Fibroblast of skin of right biceps (primary cell): ENCODE data around the gene FEZ2.
A peak's percentile ranks its signal among the peaks of the same experiment; 100 is the strongest.

Source experiments
- DNase-seq: peaks from one replicate; pipeline ENCODE4 v3.0.0-alpha.2; 2013

The FEZ2 gene

DNA sequence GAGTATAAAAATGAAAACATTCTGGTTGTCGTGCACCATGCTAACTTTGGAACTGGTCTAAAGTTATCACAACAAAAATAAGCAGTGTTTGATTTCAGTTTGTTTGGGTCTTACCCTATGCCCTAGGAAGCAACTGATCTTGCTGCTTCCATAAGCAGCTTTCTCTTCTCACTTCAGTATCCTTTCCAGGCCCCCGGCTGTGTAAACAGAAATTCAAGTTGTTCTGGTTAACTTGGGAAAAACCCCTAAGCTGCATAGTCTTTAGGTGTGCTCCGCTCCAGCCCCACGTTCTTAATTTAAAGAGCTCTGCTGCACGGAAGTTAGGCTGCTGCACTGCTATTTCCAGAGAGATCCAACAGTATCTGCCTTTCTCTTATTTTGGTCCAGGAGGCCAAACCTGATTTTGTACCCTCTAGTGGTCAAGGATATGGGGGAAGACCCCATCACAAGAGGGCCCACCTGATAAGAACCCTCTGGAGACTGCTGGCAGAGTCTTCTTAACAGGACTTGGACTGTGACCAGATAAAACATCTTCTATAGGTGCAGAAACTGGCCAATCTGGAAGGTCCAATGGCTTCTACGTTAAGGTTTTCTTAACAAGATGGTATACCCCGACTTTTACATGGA, 69.1 kb downstream of the FEZ2 start:
- no peak for DNase-seq

DNA sequence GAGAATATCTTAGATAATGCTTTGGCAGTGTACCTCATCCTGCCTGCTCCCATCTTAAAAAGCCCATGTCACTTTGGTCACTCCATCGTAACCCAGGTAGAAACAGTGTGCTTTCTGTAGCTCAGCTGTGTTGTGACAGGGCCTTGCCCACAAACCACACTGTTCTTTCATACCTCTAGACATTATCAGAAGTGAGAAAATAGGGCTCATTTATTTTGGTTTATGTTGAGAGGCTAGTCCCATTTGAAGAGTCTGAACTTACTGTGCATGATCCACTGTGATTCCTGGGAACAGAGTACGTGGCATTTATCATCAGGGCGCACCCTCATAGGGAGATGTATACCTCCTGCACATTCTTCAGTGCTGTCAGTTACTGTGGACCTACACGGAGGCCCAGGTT, 69.7 kb downstream of the FEZ2 start:
- DNase-seq: no peak

DNA sequence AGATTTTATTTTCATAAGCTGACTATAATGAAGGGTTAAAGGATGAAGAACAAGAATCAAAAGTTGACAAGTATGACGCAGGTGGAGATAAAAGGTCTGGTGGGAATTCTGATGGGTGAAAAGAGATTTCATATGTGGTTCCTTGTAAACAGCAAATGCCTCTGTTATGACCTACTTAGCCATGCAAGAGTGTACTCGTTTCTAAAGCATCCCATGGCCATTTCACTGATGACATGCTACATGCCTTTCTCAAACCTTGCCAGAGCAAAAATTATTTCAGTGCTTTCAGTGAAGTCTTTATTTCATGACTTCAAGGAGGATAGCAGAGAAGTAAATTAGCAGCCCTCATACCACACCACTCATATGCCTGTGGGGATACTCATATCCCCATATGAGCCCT, 71.7 kb downstream of the FEZ2 start:
- peak; percentile 60 for DNase-seq

DNA sequence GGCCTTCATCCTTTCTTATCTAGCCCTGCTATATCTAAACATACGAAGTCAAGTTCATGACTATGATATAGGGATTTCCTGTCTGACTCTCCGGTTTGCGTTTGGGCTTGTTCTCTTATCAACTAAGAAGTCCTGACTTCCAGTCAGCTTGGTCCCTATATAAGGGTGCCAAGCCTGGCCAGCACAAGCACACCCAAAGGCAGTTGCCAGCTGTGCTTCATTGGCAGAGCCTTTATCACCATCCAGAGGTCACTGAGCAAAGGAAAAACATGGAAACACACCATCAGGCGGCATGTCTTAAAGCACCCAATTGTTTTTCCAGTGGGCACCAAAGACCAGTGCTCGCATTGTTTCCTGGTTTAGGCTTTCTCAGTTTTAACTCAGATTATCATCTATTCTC, 72.7 kb downstream of the FEZ2 start:
- DNase-seq: no peak

DNA sequence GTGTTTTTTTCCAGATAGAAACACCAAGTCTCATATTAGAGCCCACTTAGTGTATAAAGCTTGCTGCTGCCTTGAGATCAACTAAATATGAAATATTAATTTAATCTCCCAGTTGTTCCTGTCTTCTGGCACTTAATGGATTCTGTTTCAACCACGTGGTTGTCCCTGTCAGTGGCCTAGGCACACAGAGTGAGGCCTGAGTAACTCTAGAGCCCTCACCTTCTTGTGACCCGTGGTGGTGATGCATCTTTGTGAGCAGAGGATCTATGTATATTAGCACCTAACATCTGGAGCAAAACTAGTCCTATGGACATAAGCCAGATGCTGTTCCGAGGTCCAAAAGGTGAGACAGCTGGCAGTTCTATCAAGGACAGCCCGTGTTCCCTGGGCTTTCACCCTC, 74.8 kb downstream of the FEZ2 start:
- no peak for DNase-seq

DNA sequence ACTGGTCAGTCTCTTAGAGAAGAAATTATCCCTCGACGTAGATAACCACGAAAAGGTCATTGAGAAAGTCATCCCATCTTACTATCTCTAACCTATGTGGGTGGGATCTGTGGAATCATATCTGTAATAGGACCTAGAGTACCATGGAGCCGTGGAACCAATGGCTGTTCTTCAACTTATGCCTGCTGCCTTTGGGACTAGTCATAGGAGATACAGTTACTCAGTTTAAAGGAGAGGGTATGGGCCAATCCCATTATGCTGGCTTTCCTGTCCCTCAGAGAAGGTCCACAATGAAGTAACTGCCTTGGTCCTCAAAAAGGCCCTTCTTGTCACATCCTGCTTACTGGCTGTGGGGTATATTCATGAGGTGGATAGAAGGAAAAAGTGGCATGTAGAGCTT, 77.5 kb downstream of the FEZ2 start:
- no peak for DNase-seq

DNA sequence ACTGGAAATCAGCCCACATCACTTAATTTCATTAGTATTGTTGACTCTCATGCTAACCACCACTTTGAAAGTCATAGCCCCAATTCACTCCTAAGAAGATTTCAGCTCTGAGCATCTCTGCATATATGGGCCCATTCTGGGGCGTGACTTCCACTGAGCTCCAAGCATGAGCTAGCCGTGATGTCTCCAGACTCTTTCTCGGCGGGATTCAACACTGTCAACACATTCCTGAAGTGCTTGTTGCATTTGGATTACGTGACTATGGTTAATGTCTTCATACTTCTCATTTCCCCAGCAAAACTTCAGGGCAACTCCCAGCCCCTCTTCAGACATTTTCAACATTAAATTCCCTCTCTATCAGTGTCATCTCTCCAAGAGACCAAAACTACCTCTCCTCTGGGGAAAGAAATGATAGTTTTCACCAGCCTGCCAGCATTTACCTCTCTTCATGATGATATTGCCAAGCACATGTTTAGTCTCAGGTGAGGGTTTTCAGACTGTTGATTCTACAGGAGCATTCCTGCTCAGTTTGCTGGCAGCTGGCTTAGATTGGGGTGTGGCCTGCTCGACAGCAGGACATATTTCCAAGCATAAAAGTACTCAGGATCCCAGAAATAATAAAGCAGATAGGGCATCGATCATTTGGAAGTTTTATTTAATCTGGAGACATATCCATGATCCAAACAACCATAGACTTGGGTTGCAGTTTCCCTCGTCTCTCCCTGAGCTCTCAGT, 81.7 kb downstream of the FEZ2 start:
- DNase-seq: peak; percentile 90

DNA sequence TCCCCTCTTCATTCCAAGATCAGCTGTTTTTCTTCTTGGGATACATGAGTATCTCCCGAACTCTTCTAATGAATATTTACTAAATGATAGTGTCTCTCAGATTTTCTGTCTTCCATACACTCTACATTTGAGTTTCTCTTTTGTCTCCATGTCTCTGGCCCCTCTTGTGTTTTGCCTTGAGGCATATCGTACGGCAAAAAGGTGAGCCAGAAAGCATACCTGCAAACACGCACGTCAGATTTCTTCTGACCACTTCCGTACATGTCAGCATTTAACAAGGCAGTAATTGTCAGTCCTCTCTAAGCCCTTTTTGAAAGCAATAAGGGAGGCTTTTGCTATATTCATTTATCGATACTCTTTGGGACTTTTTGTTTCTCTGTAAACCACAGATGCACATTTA, 82.4 kb downstream of the FEZ2 start:
- no peak for DNase-seq

DNA sequence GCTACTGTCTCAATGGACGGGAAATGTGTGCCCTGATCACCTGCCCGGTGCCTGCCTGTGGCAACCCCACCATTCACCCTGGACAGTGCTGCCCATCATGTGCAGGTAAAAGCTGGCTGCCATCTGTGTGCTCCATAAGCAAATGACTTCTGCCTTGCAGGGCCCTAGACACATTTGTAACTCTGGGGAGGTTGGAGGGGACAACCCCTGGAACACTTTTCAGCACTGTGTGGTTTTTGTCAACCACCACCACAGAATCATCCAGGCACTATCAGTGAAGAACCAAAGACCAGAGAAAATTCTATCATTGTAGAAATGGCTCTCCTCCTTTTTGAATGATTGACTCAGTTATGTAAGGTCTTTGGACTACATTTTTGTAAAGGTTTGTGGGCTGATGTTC, 84.3 kb downstream of the FEZ2 start:
- DNase-seq: no peak

DNA sequence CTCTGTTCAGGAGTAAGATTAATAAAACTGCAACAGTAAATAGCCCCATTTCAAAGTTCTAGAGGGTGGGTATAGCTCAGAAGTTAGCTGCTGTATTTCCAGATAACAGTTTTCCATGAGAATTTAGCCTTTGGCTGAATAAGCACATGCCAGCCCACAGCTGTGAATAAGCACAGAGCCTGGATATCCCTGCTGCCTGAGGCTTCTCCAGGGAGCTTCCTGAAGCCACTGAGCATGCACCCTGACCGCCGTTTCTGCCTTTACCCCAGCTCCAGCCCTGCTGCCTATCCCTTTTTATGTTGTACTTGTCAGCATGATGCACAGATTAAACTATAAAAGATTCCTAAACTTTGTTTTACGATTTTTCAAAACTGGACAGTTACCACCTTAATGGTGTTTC, 85.3 kb downstream of the FEZ2 start:
- no peak for DNase-seq

DNA sequence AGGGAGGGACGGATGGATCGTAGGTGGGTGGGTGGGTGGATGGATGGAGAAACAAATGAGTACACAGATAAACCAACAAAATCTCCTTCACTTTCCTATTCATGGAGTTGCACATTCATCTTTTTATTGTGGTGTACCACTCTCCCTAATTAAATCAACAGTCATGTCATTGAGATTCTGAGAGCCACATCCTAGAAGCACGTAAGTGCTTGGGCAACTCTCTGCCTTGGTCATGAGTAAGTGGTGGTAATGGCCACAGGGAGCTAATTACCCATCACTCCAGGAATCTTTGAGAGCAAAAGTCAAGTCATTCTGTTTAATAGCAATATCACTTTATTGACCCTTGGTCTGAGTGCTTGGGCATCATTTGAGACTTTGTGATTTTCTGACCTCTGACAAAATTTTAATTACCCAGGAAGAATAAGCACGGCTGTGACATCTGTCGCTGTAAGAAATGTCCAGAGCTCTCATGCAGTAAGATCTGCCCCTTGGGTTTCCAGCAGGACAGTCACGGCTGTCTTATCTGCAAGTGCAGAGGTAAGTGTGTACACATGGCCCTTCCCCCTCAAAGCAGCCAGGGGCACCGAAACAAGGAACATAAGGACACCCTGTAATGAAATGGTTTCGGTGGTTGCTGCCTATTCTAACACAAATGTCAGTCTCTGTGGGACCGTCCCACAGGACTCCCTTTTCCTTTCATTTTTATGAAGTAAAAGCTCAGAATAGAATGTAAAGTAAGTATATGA, 85.9 kb downstream of the FEZ2 start:
- DNase-seq: no peak

DNA sequence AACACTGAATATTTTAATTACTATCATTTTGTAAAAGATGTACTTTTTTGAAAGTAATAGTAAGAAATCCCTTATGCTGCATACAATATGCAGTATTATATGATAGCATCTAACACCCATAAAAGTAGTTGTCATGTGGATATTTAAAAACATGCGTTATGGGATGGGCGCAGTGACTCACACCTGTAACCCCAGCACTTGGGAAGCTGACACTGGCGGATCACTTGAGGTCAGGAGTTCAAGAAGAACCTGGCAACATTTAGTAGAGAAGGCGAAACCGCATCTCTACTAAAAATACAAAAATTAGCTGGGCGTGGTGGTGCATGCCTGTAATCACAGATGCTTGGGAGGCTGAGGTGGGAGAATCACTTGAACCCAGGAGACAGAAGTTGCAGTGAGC, 88.9 kb downstream of the FEZ2 start:
- DNase-seq: no peak

DNA sequence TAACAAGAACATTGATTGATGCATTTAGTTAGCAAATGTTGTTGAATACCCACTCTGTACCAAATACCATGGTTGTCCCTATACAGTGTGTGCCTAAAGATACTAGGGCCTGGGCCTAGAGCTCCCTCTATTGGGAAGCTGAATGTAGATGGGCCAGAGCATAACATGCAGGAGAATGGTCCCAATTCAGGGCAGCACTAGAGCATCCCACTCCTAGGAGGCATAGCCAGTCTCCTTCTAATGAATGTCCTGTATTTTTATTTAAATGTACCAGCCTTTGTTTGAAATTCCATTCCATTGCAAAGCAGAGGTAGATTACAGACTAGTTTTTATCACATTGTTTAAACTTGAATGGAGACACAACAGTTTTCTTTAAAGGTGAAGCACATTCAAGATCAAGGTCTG, 90.6 kb downstream of the FEZ2 start:
- peak; percentile 70 for DNase-seq
